GM12864 (cell line): ENCODE data around the gene ERVFRD-1.

ENCODE experiments used
- DNase-seq: peaks from one replicate; pipeline ENCODE4 v3.0.0-alpha.2; 2011; ENCODE audit warnings: low read depth
- H3K4me3 ChIP-seq: 2 replicates; pipeline ENCODE4 v1.5.1; 2011; ENCODE audit warnings: mild to moderate bottlenecking, low read depth, low read length, control low read depth
- CTCF ChIP-seq: IDR thresholded peaks from 2 replicates; pipeline ENCODE4 v1.5.1; 2011; ENCODE audit warnings: low read depth, mild to moderate bottlenecking, moderate library complexity, low read length, control low read depth, inconsistent platforms; ENCODE audit errors: missing control alignments

The ERVFRD-1 gene

DNA sequence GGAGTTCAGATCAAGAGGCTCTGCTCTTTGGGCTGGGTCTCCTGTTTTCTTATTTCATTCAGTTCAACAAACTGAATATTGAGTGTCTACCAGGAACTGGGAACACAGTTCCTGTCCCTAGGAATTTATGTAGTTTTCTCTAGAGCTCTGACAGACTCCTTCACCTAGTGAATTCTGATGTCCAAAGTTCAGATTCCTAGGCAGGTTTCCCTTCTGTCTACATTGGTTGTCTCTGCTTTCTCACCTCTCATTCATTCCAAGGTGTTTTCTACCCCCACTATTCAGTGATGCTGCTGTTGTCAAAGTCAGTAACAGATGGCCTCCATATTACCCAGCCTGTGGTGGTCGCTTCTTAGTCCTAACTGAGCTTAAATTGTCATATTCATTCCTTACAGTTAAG is 13.5 kb downstream of the ERVFRD-1 start:
- H3K4me3 ChIP-seq: no peak overlapping the region
- DNase-seq: no peak
- TF ChIP-seq CTCF: no peak

- no peak for TF ChIP-seq CTCF
- no peak for DNase-seq
- no peak overlapping the region for H3K4me3 ChIP-seq
Measured at GRCh38 chr6:11097476-11097875, 14.0 kb downstream of the ERVFRD-1 start.

- H3K4me3 ChIP-seq: no peak overlapping the region; the same call in 1 of the 2 replicates
- TF ChIP-seq CTCF: no peak
- DNase-seq: no peak
Measured at GRCh38 chr6:11096109-11096508, 15.4 kb downstream of the ERVFRD-1 start.

- no peak for TF ChIP-seq CTCF
- peak overlapping the region; percentile 95 for H3K4me3 ChIP-seq
- DNase-seq: no peak
Measured at GRCh38 chr6:11094941-11095340, 16.6 kb downstream of the ERVFRD-1 start.

- peak; percentile 45 for DNase-seq
- TF ChIP-seq CTCF: no peak
- H3K4me3 ChIP-seq: peak overlapping the region; percentile 95
Measured at GRCh38 chr6:11094411-11094851, 17.1 kb downstream of the ERVFRD-1 start.

DNA sequence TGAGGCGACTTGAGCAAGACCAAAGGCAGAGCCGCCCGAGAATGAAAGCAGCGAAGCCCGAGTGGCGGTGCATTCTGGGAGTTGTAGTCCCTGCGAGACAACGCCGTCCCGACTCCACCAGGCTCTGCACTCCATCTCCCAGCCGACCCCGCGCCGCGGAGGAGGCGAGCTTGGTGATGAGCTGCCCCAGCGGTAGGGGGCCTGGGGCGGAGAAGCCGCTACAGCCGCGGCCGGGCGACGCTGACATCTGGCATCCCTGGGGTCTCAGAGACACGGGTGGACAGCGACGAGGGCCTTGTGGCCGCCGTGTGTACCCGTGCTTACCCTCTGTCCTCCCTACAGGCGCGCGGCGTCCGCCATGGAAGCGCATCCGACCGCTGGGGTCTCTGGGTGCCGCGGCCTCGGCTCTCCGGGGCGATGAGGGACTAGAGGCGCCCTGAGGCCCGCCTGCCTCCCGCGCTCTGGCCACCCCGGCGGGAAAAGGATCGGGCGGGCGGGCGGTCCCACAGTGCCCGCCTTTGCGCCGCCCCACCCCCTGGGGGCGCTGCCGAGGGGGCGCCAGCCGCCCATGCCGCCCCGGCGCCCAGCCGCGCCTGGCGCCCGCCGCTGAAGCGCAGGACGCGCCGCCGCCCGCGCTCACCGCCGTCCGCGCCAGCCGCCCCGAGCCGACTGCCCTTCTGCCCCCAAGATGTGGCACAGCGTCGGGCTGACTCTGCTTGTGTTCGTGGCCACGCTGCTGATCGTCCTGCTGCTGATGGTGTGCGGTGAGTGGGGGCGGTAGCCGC is 17.7 kb downstream of the ERVFRD-1 start, which contains the start of gene SMIM13:
Gene SMIM13, plus strand, starts transcription at position 209 of the 785 bp plus-strand sequence. Its CDS starts 480 bp downstream, at position 689.
- H3K4me3 ChIP-seq: peak within 1 kb of the TSS; percentile 95
- peak; percentile 31 for TF ChIP-seq CTCF
- DNase-seq: peak; percentile 94

GRCh38 chr6:11093376-11093625 is 18.2 kb downstream of the ERVFRD-1 start:
- peak overlapping the region; percentile 95 for H3K4me3 ChIP-seq
- DNase-seq: no peak
- no peak for TF ChIP-seq CTCF
